ENCODE data around the gene SLC22A17.

GRCh38 chr14:23316300-23316699 lies 36.4 kb downstream of the SLC22A17 start:
- TF ChIP-seq GATA2 (IDR thresholded peaks at IDR 0.05; ENCODE audit: low read depth, low read length) (no peak), GATA3 (IDR thresholded peaks at IDR 0.05; ENCODE audit: low read depth, low read length) (no peak)

All from SH-SY5Y (cell line).